ENCODE results near the gene KCNH2. TPM values are rescaled to one million over a fixed set of nuclear protein-coding genes. Genes with fewer than 3 reads are reported as not detected.
A peak's percentile ranks its signal among the peaks of the same experiment; 100 is the strongest.

KCNH2 gene
- polyA plus RNA-seq, 1 of the 3 experiments (the other 2 are of a cell fraction) = 2.2 TPM

DNA sequence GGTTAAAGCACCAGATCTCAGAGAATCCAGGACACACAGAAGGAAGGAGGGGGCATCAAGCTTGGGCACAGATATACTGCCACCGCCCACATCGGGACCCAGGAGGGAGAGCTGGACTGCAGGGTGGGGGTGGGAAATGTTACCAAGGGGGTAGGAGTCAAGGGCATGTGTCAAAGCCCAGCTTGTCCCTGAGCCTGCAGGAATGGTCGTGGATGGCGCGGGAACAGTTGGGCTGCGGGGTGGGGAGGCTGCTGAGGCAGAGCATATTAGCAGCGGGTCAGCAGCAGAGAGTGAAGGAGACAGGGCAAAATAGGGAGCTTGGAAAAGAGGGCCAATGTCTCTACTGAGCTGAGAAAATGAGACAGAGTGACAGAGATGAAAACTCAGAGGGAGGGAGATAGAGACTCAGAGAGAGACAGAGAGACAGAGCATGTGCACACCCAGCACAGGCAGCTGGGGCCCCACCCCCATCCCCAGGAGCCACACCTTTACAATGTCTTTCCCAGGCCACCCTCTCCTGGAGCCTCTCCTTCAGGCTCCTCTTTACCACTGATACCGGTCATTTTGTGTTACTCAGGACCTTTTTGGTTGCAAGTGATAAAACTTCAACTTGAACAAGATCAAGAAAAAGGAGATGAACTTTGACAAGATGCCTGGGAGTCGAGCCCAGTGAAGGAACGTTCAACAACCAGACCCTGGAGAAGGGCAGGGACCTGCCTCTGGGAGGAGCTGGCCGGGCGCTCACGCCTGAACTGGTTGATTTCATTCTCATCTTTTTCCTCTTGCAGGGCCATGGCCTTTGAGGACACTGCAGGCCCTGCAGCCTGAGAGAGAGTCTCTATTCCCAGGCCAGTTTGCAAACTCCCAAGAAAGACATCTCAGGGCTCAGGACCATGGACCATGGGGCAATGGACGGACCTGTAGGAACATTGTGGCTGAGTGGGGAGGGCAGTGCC is 75.8 kb downstream of the KCNH2 start:
- Histone ChIP-seq H3K27ac (ENCODE audit: low read depth in 2 of 2, low read length in 1 of 2) (peak overlapping the region in 1 of 2 experiments; percentile 67; a peak in 2 of 4 replicates), H3K36me3 (replicated peaks in 1 of 2; ENCODE audit: control insufficient read depth in 1 of 2, insufficient read depth in 2 of 2, low read length in 1 of 2) (no peaks in the 10 kb centered on the region), H3K9me2 (no peaks in the 10 kb centered on the region), H3K79me2 (ENCODE audit: insufficient read depth) (no peaks in the 10 kb centered on the region), H3F3A (replicated peaks; ENCODE audit: insufficient read depth) (peaks cover 6% of the 10 kb centered on the region), H3K4me1 (ENCODE audit: control insufficient read depth in 1 of 2, insufficient read depth in 2 of 2, low read depth in 1 of 2, low read length in 1 of 2) (peaks cover 11 to 40% of the 10 kb centered on the region in 2 experiments; a peak in 3 of 4 replicates), H3K9ac (no peak overlapping the region), H3K4me2 (no peak overlapping the region), H3K9me3 (no peaks in the 10 kb centered on the region), H2AFZ (ENCODE audit: low read depth) (no peak overlapping the region), H3K4me3 (ENCODE audit: low read depth in 2 of 2, low read length in 1 of 2) (no peak overlapping the region), H4K20me1 (ENCODE audit: insufficient read depth) (no peaks in the 10 kb centered on the region), H3K27me3 (ENCODE audit: insufficient read depth) (no peaks in the 10 kb centered on the region)
- 82% methylated on average over 14 of the region's 14 CpGs for whole genome bisulfite sequencing (ENCODE audit: low lambda C conversion rate)
- ChIA-PET POLR2A (interaction anchor here (0.9 to 2.2 kb wide), 9 partner anchors 29 to 114 kb away, joined by 3 to 13 read pairs (median 7); no protein-coding TSS in a partner anchor), CTCF (interaction anchor here (0.6 to 13.8 kb wide), 16 partner anchors 11 to 123 kb away, joined by 3 to 280 read pairs (median 14); partner anchors contain the start of genes KCNH2 and NOS3)
- TF ChIP-seq CHD2 (IDR thresholded peaks at IDR 0.05; ENCODE audit: low read length, partially characterized antibody) (peak; percentile 2), FOSL2 (IDR thresholded peaks at IDR 0.05; ENCODE audit: borderline replicate concordance, low read depth) (no peak)
- peak; percentile 42 for DNase-seq

- Histone ChIP-seq H3K4me1 (ENCODE audit: control insufficient read depth in 1 of 2, insufficient read depth in 2 of 2, low read depth in 1 of 2, low read length in 1 of 2) (peaks cover 11 to 46% of the 10 kb centered on the region in 2 experiments; a peak in 3 of 4 replicates), H3K9me2 (no peaks in the 10 kb centered on the region), H3K4me3 (ENCODE audit: low read depth in 2 of 2, low read length in 1 of 2) (no peak overlapping the region), H3K79me2 (ENCODE audit: insufficient read depth) (no peaks in the 10 kb centered on the region), H3K27me3 (ENCODE audit: insufficient read depth) (no peaks in the 10 kb centered on the region), H3K27ac (ENCODE audit: low read depth in 2 of 2, low read length in 1 of 2) (peak overlapping the region in 1 of 2 experiments; percentile 67; a peak in 2 of 4 replicates), H2AFZ (ENCODE audit: low read depth) (no peak overlapping the region), H4K20me1 (ENCODE audit: insufficient read depth) (no peaks in the 10 kb centered on the region), H3K4me2 (no peak overlapping the region), H3K36me3 (replicated peaks in 1 of 2; ENCODE audit: control insufficient read depth in 1 of 2, insufficient read depth in 2 of 2, low read length in 1 of 2) (no peaks in the 10 kb centered on the region), H3F3A (replicated peaks; ENCODE audit: insufficient read depth) (peaks cover 6% of the 10 kb centered on the region), H3K9me3 (no peaks in the 10 kb centered on the region), H3K9ac (no peak overlapping the region)
- 50% methylated on average over 14 of the region's 15 CpGs for WGBS (ENCODE audit: low lambda C conversion rate)
- peak; percentile 82 for DNase-seq
- TF ChIP-seq RFX5 (IDR thresholded peaks at IDR 0.05; ENCODE audit: low read length) (no peak), CHD2 (IDR thresholded peaks at IDR 0.05; ENCODE audit: low read length, partially characterized antibody) (peak; percentile 7), POLR2AphosphoS5 (IDR thresholded peaks at IDR 0.05; ENCODE audit: low read depth, low read length) (no peak), MXI1 (IDR thresholded peaks at IDR 0.05; ENCODE audit: low read depth, low read length) (peak; percentile 41; the same call in 1 of the 2 replicates), RXRA (IDR thresholded peaks at IDR 0.05; ENCODE audit: borderline replicate concordance, low read depth) (no peak), RCOR1 (IDR thresholded peaks at IDR 0.05; ENCODE audit: low read length) (0 out of 2 replicates have a peak, but pooled peaks have one; percentile 4), NFIC (IDR thresholded peaks at IDR 0.05; ENCODE audit: borderline replicate concordance) (peak; percentile 37; the same call in 1 of the 2 replicates), ELF1 (IDR thresholded peaks at IDR 0.05) (no peak), SIN3A (IDR thresholded peaks at IDR 0.05; ENCODE audit: borderline replicate concordance, low read depth, low read length) (no peak), EZH2phosphoT487 (IDR thresholded peaks at IDR 0.05; ENCODE audit: borderline replicate concordance, low read depth) (no peak)
- TF ChIP-seq, protein P1, sequence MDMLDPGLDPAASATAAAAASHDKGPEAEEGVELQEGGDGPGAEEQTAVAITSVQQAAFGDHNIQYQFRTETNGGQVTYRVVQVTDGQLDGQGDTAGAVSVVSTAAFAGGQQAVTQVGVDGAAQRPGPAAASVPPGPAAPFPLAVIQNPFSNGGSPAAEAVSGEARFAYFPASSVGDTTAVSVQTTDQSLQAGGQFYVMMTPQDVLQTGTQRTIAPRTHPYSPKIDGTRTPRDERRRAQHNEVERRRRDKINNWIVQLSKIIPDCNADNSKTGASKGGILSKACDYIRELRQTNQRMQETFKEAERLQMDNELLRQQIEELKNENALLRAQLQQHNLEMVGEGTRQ (IDR thresholded peaks at IDR 0.05; ENCODE audit: borderline replicate concordance, low read depth, low read length) = no peak
- ChIA-PET CTCF (interaction anchor here (0.6 to 13.8 kb wide), 22 partner anchors 12 to 210 kb away, joined by 3 to 280 read pairs (median 9); partner anchors contain the start of genes KCNH2 and NOS3), POLR2A (interaction anchor here (0.7 to 2.2 kb wide), 14 partner anchors 10 to 532 kb away, joined by 3 to 13 read pairs (median 4); no protein-coding TSS in a partner anchor)
Measured at GRCh38 chr7:150901160-150902035, 76.7 kb downstream of the KCNH2 start.
